Omental fat pad (tissue), 4 donors: Measurements from ENCODE around the gene RAB23. TPM values are rescaled to one million over a fixed set of nuclear protein-coding genes. Genes with fewer than 3 reads are reported as not detected.

Source experiments
- ATAC-seq: fragments of 150-250 bp; one replicate; pipeline ENCODE4 v1.9.1; 2016; ENCODE audit warnings: mild to moderate bottlenecking, moderate library complexity; ENCODE audit not compliant: low FRiP score
- DNase-seq: peaks from one replicate; pipeline ENCODE4 v3.0.0-alpha.2; 2019; ENCODE audit warnings: low spot score
- total RNA-seq, 4 donors: library from RNA; depleted of rRNA; stranded (reverse); fragments of >200 nt; gene quantifications; one replicate each; pipeline ENCODE4 v1.1.0, GENCODE V29; 2016
- TF ChIP-seq, protein P1 (sequence below), 3 donors: fragments of 450-650 bp; IDR thresholded peaks; one replicate each; pipeline ENCODE4 v1.5.1; 2016 to 2017; ENCODE audit warnings: antibody characterized with exemption in 3 of 3, mild to moderate bottlenecking in 3 of 3, moderate library complexity in 2 of 3

RAB23 gene
- total RNA-seq, 4 donors from 2014 or later: 3.0 to 10.6 (median 7.5) TPM

- no peak for ATAC-seq
- TF ChIP-seq, protein P1, sequence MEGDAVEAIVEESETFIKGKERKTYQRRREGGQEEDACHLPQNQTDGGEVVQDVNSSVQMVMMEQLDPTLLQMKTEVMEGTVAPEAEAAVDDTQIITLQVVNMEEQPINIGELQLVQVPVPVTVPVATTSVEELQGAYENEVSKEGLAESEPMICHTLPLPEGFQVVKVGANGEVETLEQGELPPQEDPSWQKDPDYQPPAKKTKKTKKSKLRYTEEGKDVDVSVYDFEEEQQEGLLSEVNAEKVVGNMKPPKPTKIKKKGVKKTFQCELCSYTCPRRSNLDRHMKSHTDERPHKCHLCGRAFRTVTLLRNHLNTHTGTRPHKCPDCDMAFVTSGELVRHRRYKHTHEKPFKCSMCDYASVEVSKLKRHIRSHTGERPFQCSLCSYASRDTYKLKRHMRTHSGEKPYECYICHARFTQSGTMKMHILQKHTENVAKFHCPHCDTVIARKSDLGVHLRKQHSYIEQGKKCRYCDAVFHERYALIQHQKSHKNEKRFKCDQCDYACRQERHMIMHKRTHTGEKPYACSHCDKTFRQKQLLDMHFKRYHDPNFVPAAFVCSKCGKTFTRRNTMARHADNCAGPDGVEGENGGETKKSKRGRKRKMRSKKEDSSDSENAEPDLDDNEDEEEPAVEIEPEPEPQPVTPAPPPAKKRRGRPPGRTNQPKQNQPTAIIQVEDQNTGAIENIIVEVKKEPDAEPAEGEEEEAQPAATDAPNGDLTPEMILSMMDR (IDR thresholded peaks at IDR 0.05): no peak
- no peak for DNase-seq
Measured at GRCh38 chr6:57207872-57208271, 14.2 kb downstream of the RAB23 start.

GRCh38 chr6:57207141-57207540 is 15.0 kb downstream of the RAB23 start:
- DNase-seq: no peak
- ATAC-seq: no peak
- TF ChIP-seq, protein P1 (IDR thresholded peaks at IDR 0.05): no peak

DNA sequence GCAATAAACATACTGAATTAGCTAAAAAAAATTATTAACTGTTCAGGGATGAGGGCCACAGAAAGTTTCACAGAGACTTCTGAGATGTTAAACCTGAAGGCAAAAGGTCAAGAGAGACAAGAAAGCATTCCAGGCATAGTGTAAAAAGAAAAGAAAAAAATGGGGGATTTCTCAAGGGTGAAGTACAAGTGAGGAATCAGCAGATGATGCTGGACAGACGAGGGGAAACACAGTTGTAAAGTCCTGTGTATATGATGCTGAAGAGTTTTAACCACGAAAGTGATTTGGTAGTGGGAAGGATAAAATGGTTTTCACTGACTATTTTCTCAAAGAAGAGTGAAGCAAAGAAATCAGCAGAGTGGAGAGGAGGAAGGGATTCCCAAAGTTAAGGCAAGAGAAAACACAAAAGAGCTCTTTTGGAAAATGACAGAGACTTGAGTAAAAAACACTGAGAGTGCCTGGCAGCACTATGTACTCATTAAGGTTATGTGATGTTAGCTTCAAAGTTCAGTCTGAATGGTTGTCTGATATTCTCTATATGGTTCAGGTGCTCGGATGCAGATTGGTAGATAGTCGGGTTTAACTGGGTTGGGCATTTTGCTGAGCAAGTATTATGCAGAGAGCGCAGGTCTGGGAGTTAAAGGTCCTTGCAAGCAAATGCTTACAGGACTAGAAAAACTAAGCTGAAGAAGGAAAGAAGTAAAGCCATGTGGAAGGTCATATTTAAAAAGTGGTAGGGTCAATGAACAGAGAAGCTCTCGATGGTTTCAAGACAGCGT is 16.4 kb downstream of the RAB23 start:
- ATAC-seq (no peak), DNase-seq (no peak)
- TF ChIP-seq, protein P1 (IDR thresholded peaks at IDR 0.05): no peak

GRCh38 chr6:57201718-57202117 is 20.4 kb downstream of the RAB23 start:
- TF ChIP-seq, protein P1 (IDR thresholded peaks at IDR 0.05): no peak
- DNase-seq: no peak
- no peak for ATAC-seq

DNA sequence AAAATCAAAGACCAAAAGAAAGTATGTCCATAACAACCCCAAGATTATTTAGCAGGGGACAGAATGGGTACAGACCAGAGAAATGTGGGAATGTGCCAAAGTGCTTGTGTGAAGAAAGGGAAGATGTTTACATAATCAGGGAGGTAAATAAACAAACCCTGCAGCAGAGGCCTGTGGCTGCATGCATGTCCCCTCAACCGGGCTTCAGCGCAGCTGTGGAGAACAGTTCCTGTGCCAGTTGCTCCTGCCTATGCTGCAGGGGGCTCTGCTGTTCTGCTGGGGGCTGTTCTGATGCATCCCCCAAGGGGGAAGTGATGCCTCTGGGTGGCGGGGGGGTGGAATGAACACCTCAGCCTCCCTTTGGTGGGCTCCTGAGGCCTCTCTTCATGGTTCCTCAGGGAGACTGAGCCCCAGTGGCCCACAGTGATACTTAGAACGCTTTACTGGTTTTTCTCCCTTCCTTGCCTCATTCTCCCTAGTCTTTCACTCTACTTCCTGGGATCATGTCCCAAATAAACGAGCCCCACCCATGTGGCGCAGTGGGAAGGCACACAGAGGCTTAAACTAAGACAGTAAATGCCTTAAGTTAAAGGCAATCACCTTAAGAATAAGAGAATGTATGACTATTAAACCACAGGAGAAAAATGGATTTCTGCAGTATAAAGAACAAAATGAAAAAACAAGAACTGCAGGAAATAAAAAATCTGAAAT is 23.0 kb downstream of the RAB23 start:
- ATAC-seq (no peak), DNase-seq (no peak)
- TF ChIP-seq, protein P1 (IDR thresholded peaks at IDR 0.05): no peak

- ATAC-seq (no peak), DNase-seq (no peak)
- TF ChIP-seq, protein P1 (IDR thresholded peaks at IDR 0.05): no peak
Measured at GRCh38 chr6:57195457-57195856, 26.6 kb downstream of the RAB23 start.
